Measurements from ENCODE around the gene CNNM3.
A peak's percentile ranks its signal among the peaks of the same experiment; 100 is the strongest.
"Not testable (repeated sequence)": the region's sequence is repeated elsewhere in the genome, so short reads cannot be mapped to it uniquely, and the experiment has no call there.

Gene CNNM3

GRCh38 chr2:96800061-96801004, 15.7 kb upstream of the CNNM3 start:
- no peak for DNase-seq

GRCh38 chr2:96801005-96801785, 14.9 kb upstream of the CNNM3 start:
- DNase-seq: peak; percentile 40

- DNase-seq: no peak
These were observed 14.1 kb upstream of the CNNM3 start for GRCh38 chr2:96801786-96802595.

GRCh38 chr2:96802721-96803120, 13.3 kb upstream of the CNNM3 start:
- DNase-seq: no peak

- no peak for DNase-seq
These were observed 11.1 kb upstream of the CNNM3 start for GRCh38 chr2:96804986-96805385.

GRCh38 chr2:96805946-96806345, 10.1 kb upstream of the CNNM3 start:
- DNase-seq: not testable (repeated sequence)

GRCh38 chr2:96806468-96807126, 9.5 kb upstream of the CNNM3 start:
- no peak for DNase-seq

GRCh38 chr2:96807127-96807471, 9.0 kb upstream of the CNNM3 start:
- DNase-seq: no peak

- DNase-seq: no peak
These were observed 7.8 kb upstream of the CNNM3 start for GRCh38 chr2:96808176-96808837.

- no peak for DNase-seq
These were observed 6.7 kb upstream of the CNNM3 start for GRCh38 chr2:96809216-96809882.

- no peak for DNase-seq
These were observed 5.9 kb upstream of the CNNM3 start for GRCh38 chr2:96809951-96810782.

- no peak for DNase-seq
These were observed 5.3 kb upstream of the CNNM3 start for GRCh38 chr2:96810783-96811192.

GRCh38 chr2:96811917-96812316, 4.2 kb upstream of the CNNM3 start:
- DNase-seq: no peak

- DNase-seq: no peak
These were observed 2.4 kb upstream of the CNNM3 start for GRCh38 chr2:96813656-96814055.

- DNase-seq: no peak
These were observed 542 bp upstream of the CNNM3 start for GRCh38 chr2:96815326-96816126.

GRCh38 chr2:96816836-96817702, 1.0 kb downstream of the CNNM3 start:
- DNase-seq: no peak

GRCh38 chr2:96817882-96818281, 1.8 kb downstream of the CNNM3 start:
- no peak for DNase-seq

GRCh38 chr2:96819128-96819875, 3.2 kb downstream of the CNNM3 start:
- DNase-seq: no peak

All from NCI-H1694 (cell line).